ENCODE results near the gene ECHDC1.

ECHDC1 gene

DNA sequence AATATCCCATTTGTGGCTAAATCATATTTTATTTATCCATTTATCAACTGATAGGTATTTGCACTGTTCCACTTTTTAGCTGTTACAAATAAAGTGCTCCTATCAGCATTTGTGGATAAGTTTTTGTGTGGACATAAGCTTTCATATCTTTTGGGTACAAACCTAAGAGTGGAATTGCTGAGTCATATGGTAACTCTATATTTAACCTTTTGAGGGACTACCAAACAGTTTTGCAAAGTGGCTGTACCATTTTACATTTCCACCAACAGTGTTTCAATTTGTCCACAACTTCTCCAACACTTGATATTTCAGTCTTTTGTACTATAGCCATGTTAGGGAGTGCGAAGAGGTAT, 23.6 kb upstream of the ECHDC1 start:
- H4K20me1 ChIP-seq (ENCODE audit: insufficient read depth, low read length): no peaks in the 10 kb centered on the region
- H2AFZ ChIP-seq (ENCODE audit: low read length): no peak overlapping the region
- no peak overlapping the region for H3K4me3 ChIP-seq (ENCODE audit: low read depth, low read length, poor library complexity, severe bottlenecking)
- H3K27ac ChIP-seq (ENCODE audit: low read depth, low read length, poor library complexity, severe bottlenecking): no peak overlapping the region
- no peaks in the 10 kb centered on the region for H3K27me3 ChIP-seq (ENCODE audit: insufficient read depth, low read length)
- H3K9ac ChIP-seq (ENCODE audit: low read length): no peak overlapping the region
- peaks cover 5% of the 10 kb centered on the region; the same call in 1 of the 2 replicates for H3K9me3 ChIP-seq (ENCODE audit: low read length)
- TF ChIP-seq EZH2 (IDR thresholded peaks at IDR 0.05; ENCODE audit: borderline replicate concordance, low read length): no peak
- TF ChIP-seq, protein P1, sequence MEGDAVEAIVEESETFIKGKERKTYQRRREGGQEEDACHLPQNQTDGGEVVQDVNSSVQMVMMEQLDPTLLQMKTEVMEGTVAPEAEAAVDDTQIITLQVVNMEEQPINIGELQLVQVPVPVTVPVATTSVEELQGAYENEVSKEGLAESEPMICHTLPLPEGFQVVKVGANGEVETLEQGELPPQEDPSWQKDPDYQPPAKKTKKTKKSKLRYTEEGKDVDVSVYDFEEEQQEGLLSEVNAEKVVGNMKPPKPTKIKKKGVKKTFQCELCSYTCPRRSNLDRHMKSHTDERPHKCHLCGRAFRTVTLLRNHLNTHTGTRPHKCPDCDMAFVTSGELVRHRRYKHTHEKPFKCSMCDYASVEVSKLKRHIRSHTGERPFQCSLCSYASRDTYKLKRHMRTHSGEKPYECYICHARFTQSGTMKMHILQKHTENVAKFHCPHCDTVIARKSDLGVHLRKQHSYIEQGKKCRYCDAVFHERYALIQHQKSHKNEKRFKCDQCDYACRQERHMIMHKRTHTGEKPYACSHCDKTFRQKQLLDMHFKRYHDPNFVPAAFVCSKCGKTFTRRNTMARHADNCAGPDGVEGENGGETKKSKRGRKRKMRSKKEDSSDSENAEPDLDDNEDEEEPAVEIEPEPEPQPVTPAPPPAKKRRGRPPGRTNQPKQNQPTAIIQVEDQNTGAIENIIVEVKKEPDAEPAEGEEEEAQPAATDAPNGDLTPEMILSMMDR (IDR thresholded peaks at IDR 0.05; ENCODE audit: low read length): no peak
- no peaks in the 10 kb centered on the region for H3K36me3 ChIP-seq (ENCODE audit: insufficient read depth, low read length)
- H3K79me2 ChIP-seq (ENCODE audit: insufficient read depth, low read length): no peaks in the 10 kb centered on the region
- no peaks in the 10 kb centered on the region for H3K9me2 ChIP-seq (ENCODE audit: low read depth, low read length)
- H3K4me1 ChIP-seq (ENCODE audit: insufficient read depth, low read length, severe bottlenecking): no peaks in the 10 kb centered on the region
- H3F3A ChIP-seq (ENCODE audit: insufficient read depth, low read length): no peaks in the 10 kb centered on the region
- no peak overlapping the region for H3K4me2 ChIP-seq (ENCODE audit: low read length)

DNA sequence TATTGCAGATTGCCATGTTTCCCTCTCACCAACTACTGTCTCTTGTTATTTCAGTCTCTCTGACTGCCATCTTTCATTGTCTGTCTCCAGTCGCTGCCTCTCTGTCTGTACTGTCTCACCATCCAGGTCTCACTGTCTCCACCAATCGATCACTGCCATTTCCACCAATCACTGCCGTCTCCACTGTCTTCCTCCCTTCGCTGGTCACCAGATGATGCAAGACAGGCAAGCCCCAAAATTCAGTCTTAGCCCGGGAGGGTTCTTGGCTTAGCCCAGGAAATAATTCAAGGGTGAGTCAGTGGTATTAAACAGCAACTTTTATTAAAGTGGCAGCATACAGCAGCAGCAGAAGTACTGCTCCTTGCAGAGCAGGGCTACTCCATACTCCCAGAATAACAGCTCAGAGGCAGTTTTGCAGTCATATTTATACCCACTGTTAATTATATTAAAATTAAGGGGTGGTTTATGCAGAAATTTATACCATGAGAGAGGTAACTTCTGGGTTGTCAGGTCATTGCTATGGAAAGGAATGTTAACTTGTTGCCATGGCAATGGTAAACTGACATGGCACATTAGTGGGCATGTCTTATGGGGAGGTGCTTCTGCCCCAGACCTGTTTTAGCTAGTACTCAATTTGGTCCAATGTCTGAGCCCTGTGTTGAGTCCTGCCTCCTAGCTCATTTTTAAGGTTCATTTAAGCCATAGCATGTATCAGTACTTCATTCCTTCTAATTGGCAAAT, 23.0 kb upstream of the ECHDC1 start:
- H3K9me2 ChIP-seq (ENCODE audit: low read depth, low read length): no peaks in the 10 kb centered on the region
- H3K36me3 ChIP-seq (ENCODE audit: insufficient read depth, low read length): no peaks in the 10 kb centered on the region
- H4K20me1 ChIP-seq (ENCODE audit: insufficient read depth, low read length): no peaks in the 10 kb centered on the region
- no peak overlapping the region for H2AFZ ChIP-seq (ENCODE audit: low read length)
- no peaks in the 10 kb centered on the region for H3K79me2 ChIP-seq (ENCODE audit: insufficient read depth, low read length)
- no peak overlapping the region for H3K4me2 ChIP-seq (ENCODE audit: low read length)
- no peaks in the 10 kb centered on the region for H3F3A ChIP-seq (ENCODE audit: insufficient read depth, low read length)
- peaks cover 5% of the 10 kb centered on the region; the same call in 1 of the 2 replicates for H3K9me3 ChIP-seq (ENCODE audit: low read length)
- no peak overlapping the region for H3K4me3 ChIP-seq (ENCODE audit: low read depth, low read length, poor library complexity, severe bottlenecking)
- no peak overlapping the region for H3K9ac ChIP-seq (ENCODE audit: low read length)
- H3K27me3 ChIP-seq (ENCODE audit: insufficient read depth, low read length): no peaks in the 10 kb centered on the region
- H3K4me1 ChIP-seq (ENCODE audit: insufficient read depth, low read length, severe bottlenecking): no peaks in the 10 kb centered on the region
- TF ChIP-seq, protein P1 (IDR thresholded peaks at IDR 0.05; ENCODE audit: low read length): no peak
- TF ChIP-seq EZH2 (IDR thresholded peaks at IDR 0.05; ENCODE audit: borderline replicate concordance, low read length): no peak
- no peak overlapping the region for H3K27ac ChIP-seq (ENCODE audit: low read depth, low read length, poor library complexity, severe bottlenecking)

DNA sequence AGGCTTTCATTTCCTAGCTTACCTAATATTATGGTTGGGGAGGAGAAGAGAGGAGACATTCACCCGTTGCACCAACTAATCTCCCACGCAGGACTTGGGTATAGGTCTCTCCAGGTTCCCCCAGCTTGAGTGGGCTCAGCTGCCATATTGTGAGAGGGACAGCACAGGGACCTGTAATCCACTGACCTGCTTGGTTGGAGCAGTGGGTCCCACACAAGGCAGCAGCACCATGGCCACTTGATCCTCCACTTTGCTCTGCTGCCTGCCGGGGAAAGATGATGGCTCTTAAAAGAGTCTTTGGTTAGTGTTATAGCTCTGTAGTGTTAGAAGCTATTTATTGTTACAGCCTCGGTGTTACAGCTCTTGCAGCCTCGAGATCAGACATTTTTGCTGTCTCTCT, 22.5 kb upstream of the ECHDC1 start:
- no peaks in the 10 kb centered on the region for H3K9me2 ChIP-seq (ENCODE audit: low read depth, low read length)
- no peak for TF ChIP-seq EZH2 (IDR thresholded peaks at IDR 0.05; ENCODE audit: borderline replicate concordance, low read length)
- TF ChIP-seq, protein P1 (IDR thresholded peaks at IDR 0.05; ENCODE audit: low read length): no peak
- H3K4me1 ChIP-seq (ENCODE audit: insufficient read depth, low read length, severe bottlenecking): no peaks in the 10 kb centered on the region
- H3K79me2 ChIP-seq (ENCODE audit: insufficient read depth, low read length): no peaks in the 10 kb centered on the region
- H4K20me1 ChIP-seq (ENCODE audit: insufficient read depth, low read length): no peaks in the 10 kb centered on the region
- H3F3A ChIP-seq (ENCODE audit: insufficient read depth, low read length): no peaks in the 10 kb centered on the region
- no peak overlapping the region for H3K27ac ChIP-seq (ENCODE audit: low read depth, low read length, poor library complexity, severe bottlenecking)
- no peaks in the 10 kb centered on the region for H3K27me3 ChIP-seq (ENCODE audit: insufficient read depth, low read length)
- H3K36me3 ChIP-seq (ENCODE audit: insufficient read depth, low read length): no peaks in the 10 kb centered on the region
- H3K9me3 ChIP-seq (ENCODE audit: low read length): peaks cover 2% of the 10 kb centered on the region; the same call in 1 of the 2 replicates
- H2AFZ ChIP-seq (ENCODE audit: low read length): no peak overlapping the region
- H3K4me3 ChIP-seq (ENCODE audit: low read depth, low read length, poor library complexity, severe bottlenecking): no peak overlapping the region
- H3K9ac ChIP-seq (ENCODE audit: low read length): no peak overlapping the region
- H3K4me2 ChIP-seq (ENCODE audit: low read length): no peak overlapping the region

Measured in OCI-LY1 (cell line).